Endothelial cell (in vitro differentiated cells): ENCODE results near the gene VSIR. TPM values are rescaled to one million over a fixed set of nuclear protein-coding genes. Genes with fewer than 3 reads are reported as not detected.

ENCODE experiments used
- DNase-seq: peaks from one replicate; pipeline ENCODE4 v3.0.0; 2021; ENCODE audit warnings: low spot score
- H3K27ac Mint-ChIP-seq: one replicate; pipeline ENCODE4 v1.8.0; 2021; ENCODE audit warnings: mixed read lengths, inconsistent platforms; ENCODE audit not compliant: unreplicated experiment
- H3K27me3 Mint-ChIP-seq: one replicate; pipeline ENCODE4 v1.8.0; 2021; ENCODE audit warnings: mild to moderate bottlenecking, moderate library complexity, mixed read lengths, inconsistent platforms; ENCODE audit not compliant: unreplicated experiment
- H3K36me3 Mint-ChIP-seq: one replicate; pipeline ENCODE4 v1.8.0; 2021; ENCODE audit warnings: mild to moderate bottlenecking, low read depth, mixed read lengths, inconsistent platforms; ENCODE audit not compliant: unreplicated experiment
- H3K4me1 Mint-ChIP-seq: one replicate; pipeline ENCODE4 v1.8.0; 2021; ENCODE audit warnings: mild to moderate bottlenecking, mixed read lengths, inconsistent platforms; ENCODE audit not compliant: unreplicated experiment
- H3K4me3 Mint-ChIP-seq: one replicate; pipeline ENCODE4 v1.8.0; 2021; ENCODE audit warnings: mild to moderate bottlenecking, mixed read lengths, inconsistent platforms; ENCODE audit not compliant: unreplicated experiment
- H3K9me3 Mint-ChIP-seq: one replicate; pipeline ENCODE4 v1.8.0; 2021; ENCODE audit warnings: mixed read lengths, inconsistent platforms; ENCODE audit not compliant: unreplicated experiment
- CTCF ChIP-seq: fragments of 200-600 bp; sonication (generic); IDR thresholded peaks from one replicate; pipeline ENCODE4 v1.5.0; 2021; ENCODE audit warnings: antibody characterized with exemption; ENCODE audit not compliant: unreplicated experiment
- total RNA-seq: library from RNA; stranded (reverse); fragmentation: NEBNext Ultra II Directional; extraction: Animal tissue kit (Norgen Biotek cat#: 25700); gene quantifications from one replicate; pipeline ENCODE4 v1.2.1, GENCODE V29; 2021; ENCODE audit not compliant: unreplicated experiment

Gene VSIR
- total RNA-seq, 1 donor from 2014 or later: 86.1 TPM

- peaks cover 67% of the 10 kb centered on the region for H3K4me1 Mint-ChIP-seq
- DNase-seq: no peak
- H3K36me3 Mint-ChIP-seq: peaks cover 14% of the 10 kb centered on the region
- peaks cover 9% of the 10 kb centered on the region for H3K27me3 Mint-ChIP-seq
- H3K27ac Mint-ChIP-seq: peak overlapping the region; percentile 25
- H3K4me3 Mint-ChIP-seq: peak overlapping the region; percentile 69
- H3K9me3 Mint-ChIP-seq: no peaks in the 10 kb centered on the region
- no peak for TF ChIP-seq CTCF
Observed at GRCh38 chr10:71763352-71764127, 9.8 kb downstream of the VSIR start.

- Mint-ChIP-seq H3K4me3 (no peak overlapping the region), H3K27me3 (peaks cover 9% of the 10 kb centered on the region), H3K27ac (no peak overlapping the region), H3K4me1 (peaks cover 61% of the 10 kb centered on the region), H3K36me3 (peaks cover 14% of the 10 kb centered on the region), H3K9me3 (no peaks in the 10 kb centered on the region)
- DNase-seq: no peak
- no peak for TF ChIP-seq CTCF
Observed at GRCh38 chr10:71762324-71762723, 11.0 kb downstream of the VSIR start.

- H3K4me3 Mint-ChIP-seq: no peak overlapping the region
- H3K36me3 Mint-ChIP-seq: peaks cover 14% of the 10 kb centered on the region
- H3K27ac Mint-ChIP-seq: peak overlapping the region; percentile 12
- no peaks in the 10 kb centered on the region for H3K9me3 Mint-ChIP-seq
- no peak for TF ChIP-seq CTCF
- H3K4me1 Mint-ChIP-seq: peaks cover 59% of the 10 kb centered on the region
- peaks cover 9% of the 10 kb centered on the region for H3K27me3 Mint-ChIP-seq
- no peak for DNase-seq
Observed at GRCh38 chr10:71761541-71762113, 11.7 kb downstream of the VSIR start.

- no peaks in the 10 kb centered on the region for H3K9me3 Mint-ChIP-seq
- TF ChIP-seq CTCF: no peak
- H3K4me1 Mint-ChIP-seq: peaks cover 60% of the 10 kb centered on the region
- peaks cover 14% of the 10 kb centered on the region for H3K36me3 Mint-ChIP-seq
- no peak for DNase-seq
- peaks cover 9% of the 10 kb centered on the region for H3K27me3 Mint-ChIP-seq
- H3K27ac Mint-ChIP-seq: peak overlapping the region; percentile 12
- H3K4me3 Mint-ChIP-seq: no peak overlapping the region
Observed at GRCh38 chr10:71761105-71761511, 12.2 kb downstream of the VSIR start.

GRCh38 chr10:71757399-71757922, 15.9 kb downstream of the VSIR start:
- no peaks in the 10 kb centered on the region for H3K9me3 Mint-ChIP-seq
- no peak for DNase-seq
- H3K4me1 Mint-ChIP-seq: peaks cover 42% of the 10 kb centered on the region
- H3K27me3 Mint-ChIP-seq: peaks cover 7% of the 10 kb centered on the region
- no peak overlapping the region for H3K27ac Mint-ChIP-seq
- no peak for TF ChIP-seq CTCF
- H3K36me3 Mint-ChIP-seq: peaks cover 19% of the 10 kb centered on the region
- no peak overlapping the region for H3K4me3 Mint-ChIP-seq
